ENCODE results near the gene FGF13. TPM values are rescaled to one million over a fixed set of nuclear protein-coding genes. Genes with fewer than 3 reads are reported as not detected.

The FGF13 gene
- total and polyA plus RNA-seq, 8 donors = 0.58 to 24.8 (median 9.7) TPM; not detected in 1

DNA sequence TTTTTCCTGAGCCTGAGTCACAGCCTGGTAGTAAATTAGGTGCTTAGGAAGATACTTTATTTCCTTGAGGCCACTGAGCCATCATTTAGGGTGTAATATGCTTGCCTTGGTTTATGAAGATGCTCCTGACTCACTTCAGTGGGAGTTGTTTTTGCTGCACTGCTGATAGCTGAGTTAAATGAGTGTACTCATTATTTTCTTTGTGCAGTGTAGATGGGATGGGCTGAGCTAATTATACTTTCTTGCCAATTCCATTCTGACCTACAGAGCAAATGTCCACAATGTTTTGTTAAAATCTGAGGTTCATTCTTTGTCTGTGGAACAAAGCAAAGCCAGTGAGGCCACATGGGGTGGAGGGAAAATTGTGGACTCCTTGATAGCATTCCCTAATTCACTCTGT, 60.0 kb downstream of the FGF13 start:
- intact Hi-C loops (cut with DNase I; ENCODE audit: low total_unique reads) = no loop called here
- Histone ChIP-seq H3K4me3 (no peak overlapping the region), H3K27me3 (no peaks in the 10 kb centered on the region), H3K9me3 (no peaks in the 10 kb centered on the region), H3K4me1 (no peaks in the 10 kb centered on the region), H3K27ac (no peak overlapping the region), H3K36me3 (no peaks in the 10 kb centered on the region)
- no peak for DNase-seq
- TF ChIP-seq EP300 (IDR thresholded peaks at IDR 0.05) = no peak

GRCh38 chrX:138648568-138648967, 62.9 kb downstream of the FGF13 start:
- intact Hi-C loops (cut with DNase I; ENCODE audit: low total_unique reads) = no loop called here

GRCh38 chrX:138638996-138639395, 72.5 kb downstream of the FGF13 start:
- TF ChIP-seq POLR2A (IDR thresholded peaks at IDR 0.05) = no peak
- no peak for TF ChIP-seq EP300 (IDR thresholded peaks at IDR 0.05)
- no peak for TF ChIP-seq POLR2AphosphoS5 (IDR thresholded peaks at IDR 0.05)
- TF ChIP-seq, protein P1, sequence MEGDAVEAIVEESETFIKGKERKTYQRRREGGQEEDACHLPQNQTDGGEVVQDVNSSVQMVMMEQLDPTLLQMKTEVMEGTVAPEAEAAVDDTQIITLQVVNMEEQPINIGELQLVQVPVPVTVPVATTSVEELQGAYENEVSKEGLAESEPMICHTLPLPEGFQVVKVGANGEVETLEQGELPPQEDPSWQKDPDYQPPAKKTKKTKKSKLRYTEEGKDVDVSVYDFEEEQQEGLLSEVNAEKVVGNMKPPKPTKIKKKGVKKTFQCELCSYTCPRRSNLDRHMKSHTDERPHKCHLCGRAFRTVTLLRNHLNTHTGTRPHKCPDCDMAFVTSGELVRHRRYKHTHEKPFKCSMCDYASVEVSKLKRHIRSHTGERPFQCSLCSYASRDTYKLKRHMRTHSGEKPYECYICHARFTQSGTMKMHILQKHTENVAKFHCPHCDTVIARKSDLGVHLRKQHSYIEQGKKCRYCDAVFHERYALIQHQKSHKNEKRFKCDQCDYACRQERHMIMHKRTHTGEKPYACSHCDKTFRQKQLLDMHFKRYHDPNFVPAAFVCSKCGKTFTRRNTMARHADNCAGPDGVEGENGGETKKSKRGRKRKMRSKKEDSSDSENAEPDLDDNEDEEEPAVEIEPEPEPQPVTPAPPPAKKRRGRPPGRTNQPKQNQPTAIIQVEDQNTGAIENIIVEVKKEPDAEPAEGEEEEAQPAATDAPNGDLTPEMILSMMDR (IDR thresholded peaks at IDR 0.05) = no peak
- WGBS, 5 donors = 49 to 69% (median 58%) methylated on average over 2 of the region's 2 CpGs
- Histone ChIP-seq H3K27ac (no peak overlapping the region), H3K27me3 (no peaks in the 10 kb centered on the region), H3K4me3 (no peak overlapping the region), H3K9me3 (no peaks in the 10 kb centered on the region), H3K4me1 (no peaks in the 10 kb centered on the region), H3K36me3 (no peaks in the 10 kb centered on the region)
- intact Hi-C loops (cut with DNase I; ENCODE audit: low total_unique reads) = no loop called here
- no peak for DNase-seq

More at GRCh38 chrX:138648568-138648967, 62.9 kb downstream of the FGF13 start:
- no peaks in the 10 kb centered on the region for H3K27me3 ChIP-seq
- WGBS, 5 donors = 54 to 71% (median 65%) methylated on average over 4 of the region's 4 CpGs
- no peaks in the 10 kb centered on the region for H3K4me1 ChIP-seq
- no peaks in the 10 kb centered on the region for H3K9me3 ChIP-seq
- H3K4me3 ChIP-seq = no peak overlapping the region
- no peak overlapping the region for H3K27ac ChIP-seq
- TF ChIP-seq POLR2AphosphoS5 (IDR thresholded peaks at IDR 0.05) (no peak), EP300 (IDR thresholded peaks at IDR 0.05) (no peak), POLR2A (IDR thresholded peaks at IDR 0.05) (no peak)
- TF ChIP-seq, protein P1 (IDR thresholded peaks at IDR 0.05) = no peak
- H3K36me3 ChIP-seq = no peaks in the 10 kb centered on the region
- no peak for DNase-seq

Small RNA genes within 50 kb of the gene (small RNA-seq; reads per million reads assigned to genes)
- gene AL031386.1 (0 reads per million in 4 donors), gene MIR504 (0.10 to 1.3 (median 0.26) reads per million in 4 donors)

Measured in stomach (tissue), 9 donors.